ENCODE measurements around the gene ZNF175.

ZNF175 gene

DNA sequence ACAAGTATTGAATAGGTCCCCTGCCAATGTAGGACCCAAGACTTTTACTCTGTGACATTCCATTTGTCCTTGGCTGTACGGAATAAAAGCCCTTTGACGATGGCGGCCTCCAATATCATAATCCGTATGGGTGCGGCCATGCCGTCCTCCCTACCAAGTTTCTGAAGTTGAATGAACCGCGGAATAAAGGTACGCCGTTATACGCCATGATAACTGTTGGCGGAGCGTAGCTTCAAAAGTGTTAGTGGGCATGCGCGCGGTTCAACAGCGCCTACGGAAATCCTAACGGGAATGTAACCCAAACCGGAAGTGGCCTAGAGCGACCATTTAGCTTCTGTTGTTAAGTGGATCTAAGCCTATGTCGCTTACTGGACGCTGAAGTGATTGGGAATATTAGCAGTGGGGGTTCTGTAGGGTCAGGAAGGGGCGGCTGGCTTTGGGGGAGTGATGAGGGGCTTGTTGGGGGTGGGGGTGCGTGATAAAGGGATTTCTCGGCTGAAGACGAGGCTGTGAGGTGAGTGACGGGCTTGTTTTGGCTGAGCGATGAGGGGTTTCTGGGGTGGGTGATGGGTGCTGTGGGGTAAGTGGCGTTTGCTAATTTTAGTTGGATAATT is at the start of gene ZNF175:
ZNF175 (plus strand) TSS at position 322 of the 614 bp plus-strand sequence. CDS start 2,047 bp downstream, outside the sequence.
- DNase-seq (ENCODE audit: low spot score), result peak; percentile 94

GRCh38 chr19:51521357-51521756 is 49.7 kb upstream of the ZNF175 start:
- DNase-seq (ENCODE audit: low spot score), result no peak

DNA sequence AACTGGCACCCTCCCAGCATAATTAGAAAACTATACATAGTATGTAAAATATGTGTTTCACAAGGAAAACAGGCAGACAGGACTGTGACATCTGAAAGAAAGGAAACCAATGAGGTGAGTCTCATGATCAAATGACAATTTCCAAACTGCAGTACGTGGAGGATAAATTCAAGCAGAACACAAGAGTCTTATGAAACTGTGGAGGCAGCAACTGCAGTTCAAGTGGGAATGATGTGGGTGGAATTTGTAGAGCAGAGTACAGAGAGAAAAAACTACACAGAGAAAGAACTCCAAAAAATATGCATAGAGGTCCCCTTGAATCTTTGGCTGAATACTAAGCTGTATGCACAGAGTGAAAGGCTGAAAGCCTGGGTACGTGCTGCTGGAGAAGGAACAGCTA is 49.3 kb upstream of the ZNF175 start:
- DNase-seq (ENCODE audit: low spot score), result no peak

DNA sequence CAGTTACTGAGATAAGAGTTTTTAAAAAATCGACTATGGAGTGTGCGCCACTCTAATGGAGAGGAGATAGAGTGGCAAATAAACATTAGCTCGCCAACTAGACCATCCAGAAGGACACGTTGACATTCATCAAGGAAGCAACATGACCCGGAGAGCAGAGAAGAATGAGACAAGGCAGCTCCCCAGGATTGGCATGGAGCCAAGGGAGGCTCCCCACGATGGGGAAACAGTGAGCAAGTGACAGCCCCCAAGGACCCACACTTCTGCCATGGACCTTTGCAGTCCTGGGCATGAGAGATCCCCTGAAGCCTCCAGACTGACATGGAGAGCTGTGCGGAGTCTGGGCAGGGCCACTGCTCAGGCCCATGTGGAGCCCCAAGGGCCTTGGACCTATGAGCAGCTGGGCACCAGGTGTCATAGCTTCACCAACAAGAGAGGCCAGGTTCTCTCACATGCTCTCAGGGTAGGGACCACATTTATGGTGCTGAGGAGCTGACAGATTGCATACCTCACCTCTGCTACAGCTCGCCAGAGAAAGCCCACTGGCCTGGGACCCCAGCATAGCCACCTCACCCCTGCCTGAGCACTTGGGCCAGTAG is 46.3 kb upstream of the ZNF175 start:
- DNase-seq (ENCODE audit: low spot score), result no peak

DNA sequence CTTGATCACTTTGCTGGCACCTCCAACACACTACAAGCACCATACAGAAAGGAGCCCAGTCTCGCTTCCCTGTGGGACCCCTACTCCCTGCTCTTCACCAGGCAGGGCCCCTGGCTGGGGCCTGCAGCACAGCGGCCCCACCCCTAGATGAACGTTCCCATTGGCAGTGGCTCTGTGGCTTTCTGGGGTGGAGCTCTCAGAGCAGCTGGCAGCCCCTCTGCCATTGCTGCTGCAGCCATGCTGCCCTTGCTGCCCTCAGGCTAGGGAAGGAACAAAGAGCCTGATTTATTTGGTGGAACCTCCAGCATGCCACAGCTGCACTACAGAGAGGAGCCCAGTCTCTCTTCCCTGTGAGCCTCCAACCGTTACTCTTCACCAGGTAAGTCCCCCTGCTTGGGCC is 45.4 kb upstream of the ZNF175 start:
- no peak for DNase-seq (ENCODE audit: low spot score)

DNA sequence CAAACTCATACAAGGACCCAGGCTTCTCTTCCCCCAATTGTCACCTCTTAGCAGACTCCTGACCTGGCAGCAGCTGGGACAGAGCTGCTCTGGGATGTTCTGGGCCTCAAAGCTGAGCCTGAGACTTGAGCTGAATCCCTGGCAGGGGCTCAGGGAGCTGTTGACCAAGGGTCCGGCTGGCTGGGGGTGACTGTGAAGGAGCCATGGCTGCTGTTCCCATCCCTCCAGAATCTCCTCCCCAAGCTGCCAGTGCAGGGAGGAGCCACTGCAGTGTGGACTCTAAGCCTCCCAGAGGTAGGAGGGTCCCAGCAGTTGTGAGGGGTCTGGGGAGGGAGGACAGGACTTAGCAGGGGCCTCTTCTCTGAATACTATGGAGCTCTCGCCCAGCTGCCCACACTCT is 41.8 kb upstream of the ZNF175 start:
- no peak for DNase-seq (ENCODE audit: low spot score)

GRCh38 chr19:51530616-51531015 is 40.5 kb upstream of the ZNF175 start:
- DNase-seq (ENCODE audit: low spot score), result no peak

GRCh38 chr19:51531349-51532315 is 39.5 kb upstream of the ZNF175 start, which contains the start of gene SIGLEC6:
SIGLEC6 (minus strand) TSS chr19:51531670; CDS start chr19:51531648, 22 bp downstream.
- no peak for DNase-seq (ENCODE audit: low spot score)

DNA sequence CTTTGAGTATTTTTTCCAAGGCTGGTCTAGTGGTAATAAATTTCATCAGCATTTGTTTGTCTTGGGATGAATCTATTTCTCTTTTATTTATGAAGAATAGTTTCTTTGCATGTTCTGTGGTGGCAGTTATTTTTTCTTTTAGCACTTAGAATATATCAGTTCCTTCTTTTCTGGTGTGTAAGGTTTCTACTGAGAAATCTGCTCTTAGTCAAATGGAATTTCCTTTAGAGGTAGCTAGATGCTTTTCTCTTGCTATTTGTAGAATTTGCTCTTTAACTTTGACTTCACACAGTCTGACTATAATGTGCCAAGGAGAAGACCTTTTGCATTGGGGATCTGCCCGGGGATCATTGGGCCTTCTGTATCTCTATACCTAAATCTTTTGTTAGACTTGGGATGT is 35.5 kb upstream of the ZNF175 start:
- DNase-seq (ENCODE audit: low spot score), result no peak

DNA sequence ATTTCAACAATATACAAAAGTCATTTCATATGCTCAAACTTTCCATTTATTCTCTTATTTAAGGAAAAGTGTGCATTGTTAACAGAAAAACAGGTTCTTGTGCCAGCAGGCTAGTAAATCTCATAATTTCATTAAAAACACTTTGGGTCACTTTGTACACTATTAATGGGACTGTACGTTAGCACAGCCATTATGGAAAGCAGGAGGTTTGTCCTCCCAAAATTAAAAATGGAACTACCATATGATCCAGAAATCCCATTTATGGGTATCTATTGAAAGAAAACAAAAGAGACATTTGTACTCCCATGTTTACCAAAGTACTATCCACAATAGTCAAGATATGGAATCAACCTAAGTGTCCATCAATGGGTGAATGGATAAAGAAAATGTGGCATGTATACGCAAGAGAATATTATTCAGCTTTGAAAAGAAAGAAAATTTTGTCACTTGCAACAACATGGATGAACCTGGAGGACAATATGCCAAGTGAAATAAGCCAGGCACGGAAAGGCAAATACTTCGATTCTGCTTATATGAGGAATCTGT is 31.2 kb upstream of the ZNF175 start:
- DNase-seq (ENCODE audit: low spot score), result no peak

DNA sequence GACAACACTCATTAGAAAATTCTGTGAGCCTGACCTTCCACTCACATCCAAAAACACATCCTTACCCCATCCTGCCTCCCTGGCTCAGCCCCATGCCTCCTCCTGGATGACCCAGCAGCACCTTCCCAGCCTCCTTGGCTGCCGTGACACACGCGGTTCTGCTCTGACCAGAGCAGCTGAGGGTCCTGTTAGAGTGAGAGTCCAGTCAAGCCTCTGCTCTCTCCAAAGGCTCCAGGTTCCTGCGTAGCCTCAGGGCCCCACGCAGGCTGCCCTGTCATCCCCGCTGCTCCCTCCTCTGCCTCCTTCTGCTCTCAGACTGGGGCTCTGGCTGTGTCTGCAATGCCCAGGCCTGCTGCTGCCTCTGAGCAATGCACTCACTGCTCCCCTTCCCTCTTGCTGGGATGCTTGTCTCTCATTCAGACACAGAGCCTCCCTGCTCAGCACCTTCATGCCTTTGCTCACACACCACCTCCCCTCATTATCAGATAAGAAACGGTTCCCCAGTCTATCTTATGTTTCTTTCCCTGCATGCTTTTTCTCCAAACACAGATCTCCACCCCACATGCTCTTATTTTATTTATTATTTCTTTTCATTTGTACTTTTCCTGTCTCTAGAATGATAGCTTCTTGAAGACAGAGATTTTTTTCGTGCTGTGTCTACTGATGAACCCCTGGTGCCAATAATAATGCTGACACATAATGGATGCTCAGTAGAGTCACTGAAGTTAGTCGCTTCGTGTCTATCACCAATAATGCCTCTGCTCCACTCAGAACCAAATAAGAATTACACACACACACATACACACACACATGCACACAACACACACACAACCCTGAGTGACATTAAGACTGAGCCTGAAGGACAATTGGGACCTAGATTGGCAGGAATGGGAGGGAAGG is 29.4 kb upstream of the ZNF175 start:
- DNase-seq (ENCODE audit: low spot score), result peak; percentile 5

DNA sequence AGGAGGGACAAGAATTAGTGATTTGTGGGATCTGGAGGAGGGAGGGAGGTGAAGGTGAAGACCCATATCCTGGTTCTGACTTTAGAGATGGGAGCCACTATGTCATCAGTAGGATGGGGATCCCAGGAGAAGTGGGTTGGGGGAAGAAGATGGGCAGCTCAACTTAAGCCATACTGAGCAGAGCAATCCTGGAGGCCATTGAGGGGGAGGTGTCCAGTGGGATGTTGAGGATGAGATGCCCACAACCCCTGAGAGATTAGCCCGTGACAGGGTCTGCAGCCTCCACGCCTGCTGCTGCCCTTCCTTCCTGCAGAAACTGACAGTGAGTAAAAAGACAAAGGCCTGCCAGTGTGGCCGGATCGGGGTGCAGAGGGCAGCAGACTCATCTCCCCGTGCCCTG is 28.4 kb upstream of the ZNF175 start:
- no peak for DNase-seq (ENCODE audit: low spot score)

DNA sequence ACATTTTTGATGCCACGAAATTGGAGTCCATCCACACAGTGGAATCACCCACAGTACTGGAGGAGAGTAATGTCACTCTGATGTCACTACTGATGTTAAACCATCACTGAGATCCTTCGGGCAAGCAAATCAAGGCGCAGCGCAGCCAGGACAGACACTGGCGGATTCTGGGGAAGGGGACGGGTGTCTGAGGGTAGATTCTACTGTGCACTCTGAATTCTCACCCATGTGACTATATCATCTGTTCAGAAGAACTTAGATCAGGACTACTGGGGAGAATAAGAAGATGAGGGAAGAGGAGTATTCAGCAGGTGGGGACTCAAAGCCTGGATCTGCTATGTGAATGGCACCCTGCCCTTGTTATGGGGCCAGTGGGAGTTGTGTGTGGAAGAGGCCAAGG is 27.0 kb upstream of the ZNF175 start:
- DNase-seq (ENCODE audit: low spot score), result no peak

DNA sequence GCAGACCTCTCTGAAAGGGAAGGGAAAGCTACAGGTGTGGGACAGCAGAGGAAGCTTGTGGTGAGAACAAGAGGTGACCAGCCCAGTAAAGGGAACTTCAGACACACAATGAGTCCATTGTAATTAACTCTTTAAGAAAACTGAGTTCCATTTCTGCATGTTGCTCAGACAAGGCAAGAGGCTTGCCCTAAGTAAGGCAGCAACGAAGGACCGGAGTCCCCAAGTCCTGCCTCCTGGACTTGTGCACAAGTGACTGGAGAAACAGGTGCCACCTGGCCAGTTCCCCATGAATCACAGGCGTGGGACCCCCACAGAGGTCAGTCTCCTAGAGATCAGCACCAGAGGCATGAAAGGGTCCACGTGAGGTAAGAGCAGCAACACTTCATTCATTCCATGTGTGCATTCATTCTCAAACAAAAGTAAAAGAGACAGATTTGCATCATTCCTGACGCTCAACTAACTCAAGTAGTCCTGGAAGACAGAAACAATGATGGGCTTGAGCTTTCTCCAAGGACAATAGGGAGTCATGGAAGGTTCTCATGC is 24.9 kb upstream of the ZNF175 start:
- DNase-seq (ENCODE audit: low spot score), result no peak

DNA sequence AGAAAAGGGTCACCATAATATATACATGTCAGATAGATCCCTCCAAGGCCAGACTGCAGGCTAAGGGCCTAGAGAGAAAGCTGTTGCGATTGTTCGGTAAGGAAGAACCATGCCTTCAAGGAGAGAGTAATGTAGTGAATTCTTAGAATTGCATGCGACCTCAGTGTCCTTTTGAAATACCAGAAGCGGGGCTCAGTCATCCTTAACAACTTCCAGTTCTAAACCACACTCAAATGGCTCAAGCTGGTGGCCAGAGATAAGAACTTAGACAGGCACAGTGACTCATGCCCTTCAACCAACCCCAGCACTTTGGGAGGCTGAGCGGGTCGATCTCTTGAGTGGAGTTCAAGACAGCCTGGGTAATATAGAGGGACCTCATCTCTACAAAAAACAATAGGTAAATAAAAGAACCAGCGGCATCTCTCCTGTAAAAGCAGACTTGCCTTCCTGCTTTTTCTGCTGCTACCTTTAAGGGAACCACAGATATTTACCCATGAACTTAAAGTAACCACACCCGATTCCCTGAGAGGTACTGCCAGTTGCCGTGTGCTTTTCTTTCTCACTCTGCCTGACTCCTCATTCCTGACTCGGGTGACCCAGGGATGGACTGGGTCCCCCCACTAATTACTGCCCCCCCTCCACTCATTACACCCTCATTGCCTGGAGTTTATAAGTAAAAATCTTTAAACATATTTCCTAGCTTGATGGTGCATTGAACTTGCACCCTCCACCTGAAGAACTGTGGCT is 24.3 kb upstream of the ZNF175 start:
- peak; percentile 6 for DNase-seq (ENCODE audit: low spot score)

DNA sequence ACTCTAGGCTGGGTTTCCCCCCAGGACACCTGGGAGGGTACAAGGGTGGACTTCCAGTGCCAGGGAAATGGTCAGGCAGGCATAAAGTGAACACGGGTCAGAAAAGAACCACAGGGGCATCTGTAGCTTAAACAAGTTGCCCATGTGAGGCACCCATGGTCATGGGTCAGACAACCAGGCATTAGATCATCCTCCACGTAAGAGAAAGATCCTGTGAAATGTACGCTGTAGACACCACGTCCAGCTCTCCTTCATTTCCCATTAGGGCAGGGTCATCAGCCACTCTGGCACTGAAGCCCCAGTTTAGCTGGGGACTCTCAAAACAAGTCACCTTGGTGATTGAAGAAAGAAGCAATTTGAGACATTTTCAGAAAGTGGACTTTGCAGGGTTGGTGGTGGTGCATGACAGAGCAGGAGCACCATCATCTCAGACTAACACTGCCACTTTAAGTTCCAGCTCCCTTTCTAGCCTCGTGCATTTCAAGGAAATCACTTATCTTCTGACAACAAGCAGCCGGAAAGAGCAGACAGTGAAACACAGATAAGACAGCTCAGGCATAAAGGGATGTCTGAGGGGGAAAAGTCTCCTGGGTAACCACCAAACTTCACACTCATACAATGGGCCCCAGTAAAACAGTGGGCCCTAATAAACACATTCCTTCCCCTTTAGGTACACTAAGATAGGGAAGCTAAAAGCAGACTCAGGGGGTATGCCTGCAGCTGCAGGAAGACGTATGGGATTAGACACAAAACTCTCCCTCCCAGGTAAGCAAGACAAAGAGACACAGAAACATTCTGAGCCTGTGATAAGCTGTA is 23.5 kb upstream of the ZNF175 start:
- no peak for DNase-seq (ENCODE audit: low spot score)

GRCh38 chr19:51548213-51548651 is 22.9 kb upstream of the ZNF175 start:
- no peak for DNase-seq (ENCODE audit: low spot score)

DNA sequence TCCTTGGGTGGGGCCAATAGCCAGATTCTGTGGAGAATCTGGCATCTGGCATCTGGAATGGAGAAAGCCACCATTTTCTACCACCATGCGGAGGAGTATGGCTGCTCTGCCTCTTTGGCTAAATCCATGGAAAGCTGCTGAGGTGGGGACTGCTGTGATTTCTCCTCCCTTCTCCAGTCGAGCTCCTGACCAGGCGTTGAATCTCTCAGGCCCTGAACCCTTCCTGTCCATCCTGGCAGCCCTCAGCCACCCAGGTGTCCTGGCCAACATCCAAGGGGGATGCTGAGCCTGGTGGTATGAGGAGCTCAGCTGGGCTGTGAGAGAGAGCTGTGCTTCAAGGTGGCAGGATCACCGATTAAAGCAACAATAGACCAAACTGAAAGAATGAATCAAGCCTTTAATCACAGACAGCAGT is 22.2 kb upstream of the ZNF175 start:
- DNase-seq (ENCODE audit: low spot score), result peak; percentile 2

DNA sequence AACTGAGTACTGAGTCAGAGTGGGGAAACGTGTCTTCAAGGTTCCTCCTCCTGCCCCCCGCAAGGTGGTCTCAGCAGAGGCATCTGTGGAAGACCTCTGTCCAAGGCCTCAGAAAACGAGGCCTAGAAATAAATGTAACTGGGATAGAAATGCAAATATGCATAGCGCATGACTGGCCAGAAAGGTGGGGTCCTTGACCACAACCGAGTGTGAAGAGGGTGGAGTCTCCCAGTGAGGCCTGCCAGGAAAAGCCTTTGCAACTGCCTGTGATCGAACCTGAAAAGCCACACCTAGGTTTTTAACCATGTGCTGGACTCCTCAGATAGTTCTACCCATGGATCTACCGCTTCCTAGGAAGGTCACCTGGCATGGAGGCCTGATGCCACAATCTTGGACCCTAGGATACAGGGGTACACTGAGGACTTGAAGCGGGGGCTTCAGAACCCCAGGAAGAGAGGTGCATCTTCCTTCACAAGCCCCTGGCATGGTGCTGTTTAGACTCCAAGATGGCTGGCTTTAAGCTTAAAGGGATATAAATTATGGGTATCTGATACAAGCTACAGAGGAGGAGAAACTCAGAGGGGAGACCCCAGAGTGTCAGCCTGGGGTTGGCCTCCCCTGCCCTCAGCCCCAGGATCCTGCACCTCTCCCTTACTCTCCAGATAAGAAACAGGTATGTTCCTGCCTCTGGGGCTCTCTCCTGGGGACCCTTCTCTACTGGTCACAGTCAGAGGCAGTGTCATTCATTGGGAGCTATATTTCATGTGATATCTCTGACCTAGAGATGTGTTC is 21.4 kb upstream of the ZNF175 start:
- peak; percentile 2 for DNase-seq (ENCODE audit: low spot score)
